COLO829 (cell line): ENCODE data around the gene ACVR1B.

Source experiments
- DNase-seq: peaks from one replicate; pipeline ENCODE4 v3.0.0; 2012; ENCODE audit warnings: low spot score

ACVR1B gene

GRCh38 chr12:52022841-52023181 is 71.3 kb downstream of the ACVR1B start:
- no peak for DNase-seq

GRCh38 chr12:52023182-52023975 is 71.9 kb downstream of the ACVR1B start:
- peak; percentile 83 for DNase-seq

GRCh38 chr12:52023976-52024688 is 72.6 kb downstream of the ACVR1B start:
- peak; percentile 50 for DNase-seq

GRCh38 chr12:52024845-52025230 is 73.3 kb downstream of the ACVR1B start:
- DNase-seq: peak; percentile 85

- DNase-seq: no peak
Observed at GRCh38 chr12:52026263-52026662, 74.8 kb downstream of the ACVR1B start.

GRCh38 chr12:52027085-52027843 is 75.8 kb downstream of the ACVR1B start:
- no peak for DNase-seq

GRCh38 chr12:52029685-52030084 is 78.2 kb downstream of the ACVR1B start:
- DNase-seq: no peak

GRCh38 chr12:52032446-52032803 is 80.9 kb downstream of the ACVR1B start:
- DNase-seq: no peak

GRCh38 chr12:52032804-52033445 is 81.4 kb downstream of the ACVR1B start:
- DNase-seq: peak; percentile 91

- DNase-seq: no peak
Observed at GRCh38 chr12:52033446-52034140, 82.1 kb downstream of the ACVR1B start.

- DNase-seq: no peak
Observed at GRCh38 chr12:52035190-52035589, 83.7 kb downstream of the ACVR1B start.

GRCh38 chr12:52035926-52036325 is 84.4 kb downstream of the ACVR1B start:
- DNase-seq: no peak

- peak; percentile 66 for DNase-seq
Observed at GRCh38 chr12:52036587-52037171, 85.2 kb downstream of the ACVR1B start.

GRCh38 chr12:52037248-52037861 is 85.9 kb downstream of the ACVR1B start:
- DNase-seq: no peak

GRCh38 chr12:52038447-52038846 is 86.9 kb downstream of the ACVR1B start:
- DNase-seq: no peak

- DNase-seq: no peak
Observed at GRCh38 chr12:52041035-52041434, 89.5 kb downstream of the ACVR1B start.

- DNase-seq: no peak
Observed at GRCh38 chr12:52041695-52042123, 90.2 kb downstream of the ACVR1B start.

GRCh38 chr12:52042706-52043385 is 91.3 kb downstream of the ACVR1B start:
- DNase-seq: no peak

- DNase-seq: no peak
Observed at GRCh38 chr12:52043386-52044212, 92.1 kb downstream of the ACVR1B start.
